Keratinocyte (primary cell): ENCODE measurements around the gene PRKCH. TPM values are rescaled to one million over a fixed set of nuclear protein-coding genes. Genes with fewer than 3 reads are reported as not detected.

Experiments
- DNase-seq: peaks from one replicate; pipeline ENCODE4 v3.0.0-alpha.2; 2011; ENCODE audit warnings: low read depth, missing footprints, low spot score
- FAIRE-seq: peaks from 2 replicates; lab custom pipeline; 2011; peaks lifted over from hg19 to GRCh38; lab: Jason Lieb, UNC
- H2AFZ ChIP-seq: 2 replicates; pipeline ENCODE4 v1.6.0; 2012; ENCODE audit warnings: low read length, control low read depth, inconsistent platforms; ENCODE audit not compliant: control insufficient read depth
- H3K27ac ChIP-seq: 2 replicates; pipeline ENCODE4 v1.5.1; 2011; ENCODE audit warnings: low read length; ENCODE audit not compliant: control insufficient read depth, insufficient read depth
- H3K27me3 ChIP-seq: 3 replicates; pipeline ENCODE4 v1.6.0; 2011; ENCODE audit warnings: low read length; ENCODE audit not compliant: control insufficient read depth, insufficient read depth; ENCODE audit errors: extremely low read depth
- H3K36me3 ChIP-seq, 2 experiments: 2 replicates in 1 of 2; 3 replicates in 1 of 2; pipeline ENCODE4 v1.5.1; 2011; ENCODE audit warnings: low read length in 2 of 2, mild to moderate bottlenecking in 1 of 2; ENCODE audit not compliant: control insufficient read depth in 2 of 2, insufficient read depth in 2 of 2; ENCODE audit errors: extremely low read depth in 1 of 2
- H3K4me1 ChIP-seq: 3 replicates; pipeline ENCODE4 v1.5.1; 2011; ENCODE audit warnings: low read length; ENCODE audit not compliant: control insufficient read depth, insufficient read depth; ENCODE audit errors: extremely low read depth
- H3K4me2 ChIP-seq: 3 replicates; pipeline ENCODE4 v1.6.0; 2011; ENCODE audit warnings: low read depth, low read length; ENCODE audit not compliant: control insufficient read depth, insufficient read depth; ENCODE audit errors: extremely low read depth
- H3K4me3 ChIP-seq, 3 experiments: fragments of 200-600 bp in 1 of 3; sonication (generic) in 1 of 3; 2 replicates in 2 of 3; 3 replicates in 1 of 3; pipeline ENCODE4 v1.5.1; 2011 to 2016; ENCODE audit warnings: low read length in 3 of 3, mild to moderate bottlenecking in 3 of 3, control low read depth in 2 of 3, inconsistent platforms in 1 of 3, low read depth in 1 of 3, mixed read lengths in 1 of 3, mixed run types in 1 of 3, moderate library complexity in 1 of 3; ENCODE audit not compliant: control insufficient read depth in 2 of 3, insufficient read depth in 2 of 3; ENCODE audit errors: extremely low read depth in 1 of 3
- H3K79me2 ChIP-seq: 2 replicates; pipeline ENCODE4 v1.6.0; 2012; ENCODE audit warnings: low read length; ENCODE audit not compliant: control insufficient read depth, insufficient read depth
- H3K9ac ChIP-seq: 3 replicates; pipeline ENCODE4 v1.6.0; 2011; ENCODE audit warnings: low read length; ENCODE audit not compliant: control insufficient read depth, insufficient read depth; ENCODE audit errors: extremely low read depth
- H3K9me1 ChIP-seq: 3 replicates; pipeline ENCODE4 v1.6.0; 2011; ENCODE audit warnings: low read length; ENCODE audit not compliant: control insufficient read depth, insufficient read depth; ENCODE audit errors: extremely low read depth
- H3K9me3 ChIP-seq: 2 replicates; pipeline ENCODE4 v1.5.1; 2012; ENCODE audit warnings: low read depth, low read length; ENCODE audit not compliant: control insufficient read depth
- H4K20me1 ChIP-seq: 3 replicates; pipeline ENCODE4 v1.6.0; 2011; ENCODE audit warnings: low read length; ENCODE audit not compliant: control insufficient read depth, insufficient read depth; ENCODE audit errors: extremely low read depth
- EZH2 ChIP-seq: IDR thresholded peaks from one replicate; pipeline ENCODE4 v1.6.1; 2012; ENCODE audit warnings: inconsistent platforms, mild to moderate bottlenecking, low read length, moderate library complexity
- dilution Hi-C: fragments of 300-500 bp; cut with MboI; formaldehyde crosslinking; loops from one replicate; pipeline ENCODE4 v1.7.0; 2020; ENCODE audit warnings: low sequenced_read_pairs; ENCODE audit not compliant: extremely low pct_ligation_motif_present
- polyA plus RNA-seq, 5 experiments: library from polyadenylated mRNA; depleted of rRNA in 3 of 5; stranded (reverse) in 3 of 5; stranded (forward) in 1 of 5; unstranded in 1 of 5; fragments of >200 nt; gene quantifications; 1 replicate in 1 of 5; 2 replicates in 3 of 5; 3 replicates in 1 of 5; pipeline versions ENCODE4 v1.2.1 to v1.2.3, GENCODE V29; 2011 to 2012; ENCODE audit warnings: missing spikeins in 2 of 5, low read depth in 1 of 5, low replicate concordance in 1 of 5
- TF ChIP-seq, protein P1 (sequence below), 3 experiments: IDR thresholded peaks in 1 of 3; conservative IDR thresholded peaks in 1 of 3; optimal IDR thresholded peaks in 1 of 3; 2 replicates in 2 of 3; 3 replicates in 1 of 3; pipeline versions ENCODE3 to v1.5.1; 2011; ENCODE audit warnings: low read length in 3 of 3, mild to moderate bottlenecking in 3 of 3, moderate library complexity in 2 of 3, control low read depth in 1 of 3, inconsistent platforms in 1 of 3; ENCODE audit not compliant: insufficient read depth in 2 of 3; ENCODE audit errors: extremely low read depth in 1 of 3

The PRKCH gene
- polyA plus RNA-seq, 1 donor (not counting 4 experiments of a cell fraction or from before 2014, with no cell fraction given), result 13.7 TPM

DNA sequence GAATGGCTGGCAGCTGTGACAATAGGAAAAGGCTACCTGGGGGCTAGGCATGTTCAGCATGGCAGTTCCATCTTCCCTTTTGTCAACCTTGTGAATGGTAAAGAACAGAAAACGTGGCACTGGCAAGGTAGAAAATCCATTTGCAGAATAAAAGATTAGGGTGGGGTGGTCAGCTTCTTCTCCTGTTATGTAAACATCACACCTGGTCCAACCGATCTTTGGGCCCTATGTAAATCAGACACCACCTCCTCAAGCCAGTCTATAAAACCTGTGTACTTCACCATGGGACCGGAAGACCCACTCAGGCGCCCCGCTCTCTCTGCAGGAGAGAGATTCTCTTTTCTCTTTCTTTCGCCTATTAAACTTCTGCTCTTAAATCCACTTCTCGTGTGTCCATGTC lies 20.6 kb upstream of the PRKCH start:
- H3K4me3 ChIP-seq, result no peak overlapping the region
- no peaks in the 10 kb centered on the region for H3K4me1 ChIP-seq
- dilution Hi-C loops, result no loop called here
- FAIRE-seq (no peak), DNase-seq (no peak)
- no peaks in the 10 kb centered on the region for H3K9me1 ChIP-seq
- no peak overlapping the region for H2AFZ ChIP-seq
- no peaks in the 10 kb centered on the region for H3K79me2 ChIP-seq
- no peaks in the 10 kb centered on the region for H4K20me1 ChIP-seq
- H3K27me3 ChIP-seq, result no peaks in the 10 kb centered on the region
- TF ChIP-seq EZH2, result no peak
- TF ChIP-seq, protein P1, sequence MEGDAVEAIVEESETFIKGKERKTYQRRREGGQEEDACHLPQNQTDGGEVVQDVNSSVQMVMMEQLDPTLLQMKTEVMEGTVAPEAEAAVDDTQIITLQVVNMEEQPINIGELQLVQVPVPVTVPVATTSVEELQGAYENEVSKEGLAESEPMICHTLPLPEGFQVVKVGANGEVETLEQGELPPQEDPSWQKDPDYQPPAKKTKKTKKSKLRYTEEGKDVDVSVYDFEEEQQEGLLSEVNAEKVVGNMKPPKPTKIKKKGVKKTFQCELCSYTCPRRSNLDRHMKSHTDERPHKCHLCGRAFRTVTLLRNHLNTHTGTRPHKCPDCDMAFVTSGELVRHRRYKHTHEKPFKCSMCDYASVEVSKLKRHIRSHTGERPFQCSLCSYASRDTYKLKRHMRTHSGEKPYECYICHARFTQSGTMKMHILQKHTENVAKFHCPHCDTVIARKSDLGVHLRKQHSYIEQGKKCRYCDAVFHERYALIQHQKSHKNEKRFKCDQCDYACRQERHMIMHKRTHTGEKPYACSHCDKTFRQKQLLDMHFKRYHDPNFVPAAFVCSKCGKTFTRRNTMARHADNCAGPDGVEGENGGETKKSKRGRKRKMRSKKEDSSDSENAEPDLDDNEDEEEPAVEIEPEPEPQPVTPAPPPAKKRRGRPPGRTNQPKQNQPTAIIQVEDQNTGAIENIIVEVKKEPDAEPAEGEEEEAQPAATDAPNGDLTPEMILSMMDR (optimal IDR thresholded peaks at IDR 0.05 in 1 of 3, IDR thresholded peaks at IDR 0.05 in 1 of 3, conservative IDR thresholded peaks at IDR 0.05 in 1 of 3; ENCODE audit: extremely low read depth in 1 of 3, insufficient read depth in 2 of 3, low read length in 3 of 3), result no peak
- no peak overlapping the region for H3K9ac ChIP-seq
- no peak overlapping the region for H3K27ac ChIP-seq
- no peaks in the 10 kb centered on the region for H3K36me3 ChIP-seq
- H3K4me2 ChIP-seq, result no peak overlapping the region
- no peaks in the 10 kb centered on the region for H3K9me3 ChIP-seq

DNA sequence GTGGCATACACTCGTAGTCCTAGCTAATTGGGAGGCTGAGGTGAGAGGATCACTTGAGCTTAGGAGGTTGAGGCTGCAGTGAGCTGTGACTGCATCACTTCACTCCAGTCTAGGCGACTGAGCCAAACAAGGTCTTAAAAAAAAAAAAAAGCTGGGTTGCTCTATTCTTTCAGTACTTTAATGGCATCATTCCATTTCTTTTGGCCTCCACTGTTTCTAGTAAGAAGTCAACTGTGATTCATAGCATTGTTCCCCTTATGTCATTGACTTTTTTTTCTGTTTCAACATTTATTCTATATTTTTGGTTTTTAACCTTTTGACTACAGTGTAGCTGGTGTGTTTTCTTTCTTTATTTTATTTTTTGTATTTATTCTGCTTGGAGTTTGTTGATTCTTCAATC lies 16.7 kb upstream of the PRKCH start:
- Histone ChIP-seq H3K79me2 (no peaks in the 10 kb centered on the region), H3K36me3 (no peaks in the 10 kb centered on the region), H3K4me2 (no peak overlapping the region), H3K4me1 (no peaks in the 10 kb centered on the region), H3K4me3 (no peak overlapping the region), H3K27ac (no peak overlapping the region), H3K9ac (no peak overlapping the region), H4K20me1 (no peaks in the 10 kb centered on the region), H3K9me1 (no peaks in the 10 kb centered on the region), H3K9me3 (no peaks in the 10 kb centered on the region), H2AFZ (no peak overlapping the region), H3K27me3 (no peaks in the 10 kb centered on the region)
- no peak for DNase-seq
- dilution Hi-C loops, result no loop called here
- TF ChIP-seq, protein P1 (optimal IDR thresholded peaks at IDR 0.05 in 1 of 3, IDR thresholded peaks at IDR 0.05 in 1 of 3, conservative IDR thresholded peaks at IDR 0.05 in 1 of 3; ENCODE audit: extremely low read depth in 1 of 3, insufficient read depth in 2 of 3, low read length in 3 of 3), result no peak
- no peak for TF ChIP-seq EZH2
- no peak for FAIRE-seq
